ENCODE data around the gene HOXB8.

HOXB8 gene

GRCh38 chr17:48642059-48642842 is 27.2 kb upstream of the HOXB8 start:
- Histone ChIP-seq H2BK12ac (ENCODE audit: low read length) (peak overlapping the region; percentile 15), H3K9ac (ENCODE audit: low read length) (no peak overlapping the region), H3K27ac (ENCODE audit: low read depth, low read length) (no peak overlapping the region), H2BK5ac (ENCODE audit: low read depth, low read length, poor library complexity) (no peak overlapping the region), H3K79me2 (ENCODE audit: control insufficient read depth, insufficient read depth, low read length, poor library complexity) (no peaks in the 10 kb centered on the region), H3K27me3 (ENCODE audit: insufficient read depth, low read length) (peaks cover 86% of the 10 kb centered on the region), H2BK120ac (ENCODE audit: insufficient read depth, low read length, poor library complexity) (no peak overlapping the region), H4K91ac (ENCODE audit: low read depth, low read length) (no peak overlapping the region), H3K4me2 (ENCODE audit: low read length) (peak overlapping the region; percentile 19), H4K12ac (ENCODE audit: low read depth, low read length) (no peak overlapping the region), H2AFZ (ENCODE audit: insufficient read depth, low read length, poor library complexity) (no peak overlapping the region), H3K4ac (ENCODE audit: low read depth, low read length) (no peak overlapping the region), H3K79me1 (ENCODE audit: low read length) (peaks cover 2% of the 10 kb centered on the region), H3K4me1 (ENCODE audit: control insufficient read depth in 1 of 2, insufficient read depth in 2 of 2, low read length in 2 of 2) (peaks cover 9 to 16% of the 10 kb centered on the region in 2 experiments), H3K14ac (ENCODE audit: low read length) (no peak overlapping the region), H3K23ac (ENCODE audit: low read length) (no peak overlapping the region), H4K8ac (ENCODE audit: low read depth, low read length) (no peak overlapping the region), H2AK5ac (ENCODE audit: low read length) (no peak overlapping the region), H3K9me3 (ENCODE audit: insufficient read depth, low read depth, low read length) (peaks cover 15% of the 10 kb centered on the region), H3K36me3 (ENCODE audit: control insufficient read depth in 1 of 2, insufficient read depth in 2 of 2, low read length in 2 of 2) (no peaks in the 10 kb centered on the region), H3K4me3 (ENCODE audit: low read depth, low read length) (peak overlapping the region; percentile 64), H3K18ac (ENCODE audit: low read length) (no peak overlapping the region)
- DNase-seq = no peak
- WGBS (ENCODE audit: extremely low coverage, insufficient coverage, insufficient read length) = no CpG with 5 or more reads among the region's 58 CpGs

GRCh38 chr17:48641541-48642058 is 26.5 kb upstream of the HOXB8 start:
- no peaks in the 10 kb centered on the region for H3K36me3 ChIP-seq (ENCODE audit: control insufficient read depth in 1 of 2, insufficient read depth in 2 of 2, low read length in 2 of 2)
- WGBS (ENCODE audit: extremely low coverage, insufficient coverage, insufficient read length) = no CpG with 5 or more reads among the region's 29 CpGs
- H2AFZ ChIP-seq (ENCODE audit: insufficient read depth, low read length, poor library complexity) = no peak overlapping the region
- H3K9ac ChIP-seq (ENCODE audit: low read length) = no peak overlapping the region
- H3K79me2 ChIP-seq (ENCODE audit: control insufficient read depth, insufficient read depth, low read length, poor library complexity) = no peaks in the 10 kb centered on the region
- no peak overlapping the region for H2BK5ac ChIP-seq (ENCODE audit: low read depth, low read length, poor library complexity)
- H3K4ac ChIP-seq (ENCODE audit: low read depth, low read length) = no peak overlapping the region
- H2BK12ac ChIP-seq (ENCODE audit: low read length) = no peak overlapping the region
- H3K79me1 ChIP-seq (ENCODE audit: low read length) = no peaks in the 10 kb centered on the region
- H4K91ac ChIP-seq (ENCODE audit: low read depth, low read length) = no peak overlapping the region
- no peak overlapping the region for H3K27ac ChIP-seq (ENCODE audit: low read depth, low read length)
- H3K9me3 ChIP-seq (ENCODE audit: insufficient read depth, low read depth, low read length) = peaks cover 15% of the 10 kb centered on the region
- H3K27me3 ChIP-seq (ENCODE audit: insufficient read depth, low read length) = peaks cover 88% of the 10 kb centered on the region
- DNase-seq = no peak
- H2AK5ac ChIP-seq (ENCODE audit: low read length) = no peak overlapping the region
- H3K4me2 ChIP-seq (ENCODE audit: low read length) = no peak overlapping the region
- H3K18ac ChIP-seq (ENCODE audit: low read length) = no peak overlapping the region
- peaks cover 9 to 17% of the 10 kb centered on the region in 2 experiments for H3K4me1 ChIP-seq (ENCODE audit: control insufficient read depth in 1 of 2, insufficient read depth in 2 of 2, low read length in 2 of 2)
- H3K23ac ChIP-seq (ENCODE audit: low read length) = no peak overlapping the region
- no peak overlapping the region for H3K14ac ChIP-seq (ENCODE audit: low read length)
- no peak overlapping the region for H4K8ac ChIP-seq (ENCODE audit: low read depth, low read length)
- H2BK120ac ChIP-seq (ENCODE audit: insufficient read depth, low read length, poor library complexity) = no peak overlapping the region
- no peak overlapping the region for H4K12ac ChIP-seq (ENCODE audit: low read depth, low read length)
- H3K4me3 ChIP-seq (ENCODE audit: low read depth, low read length) = no peak overlapping the region

GRCh38 chr17:48640858-48641180 is 25.7 kb upstream of the HOXB8 start:
- H2BK5ac ChIP-seq (ENCODE audit: low read depth, low read length, poor library complexity) = no peak overlapping the region
- H2BK12ac ChIP-seq (ENCODE audit: low read length) = no peak overlapping the region
- no peak overlapping the region for H3K18ac ChIP-seq (ENCODE audit: low read length)
- H4K8ac ChIP-seq (ENCODE audit: low read depth, low read length) = no peak overlapping the region
- H3K79me2 ChIP-seq (ENCODE audit: control insufficient read depth, insufficient read depth, low read length, poor library complexity) = no peaks in the 10 kb centered on the region
- H4K91ac ChIP-seq (ENCODE audit: low read depth, low read length) = no peak overlapping the region
- H3K27me3 ChIP-seq (ENCODE audit: insufficient read depth, low read length) = peaks cover 81% of the 10 kb centered on the region
- H3K14ac ChIP-seq (ENCODE audit: low read length) = no peak overlapping the region
- no peak overlapping the region for H2AK5ac ChIP-seq (ENCODE audit: low read length)
- H3K36me3 ChIP-seq (ENCODE audit: control insufficient read depth in 1 of 2, insufficient read depth in 2 of 2, low read length in 2 of 2) = peaks cover 0 to under 1% of the 10 kb centered on the region in 2 experiments
- peaks cover 12% of the 10 kb centered on the region for H3K9me3 ChIP-seq (ENCODE audit: insufficient read depth, low read depth, low read length)
- no peak for DNase-seq
- H4K12ac ChIP-seq (ENCODE audit: low read depth, low read length) = no peak overlapping the region
- H3K4me3 ChIP-seq (ENCODE audit: low read depth, low read length) = no peak overlapping the region
- no peak overlapping the region for H3K27ac ChIP-seq (ENCODE audit: low read depth, low read length)
- H3K4ac ChIP-seq (ENCODE audit: low read depth, low read length) = no peak overlapping the region
- no peak overlapping the region for H3K23ac ChIP-seq (ENCODE audit: low read length)
- no peak overlapping the region for H2BK120ac ChIP-seq (ENCODE audit: insufficient read depth, low read length, poor library complexity)
- no CpG with 5 or more reads among the region's 1 CpG for WGBS (ENCODE audit: extremely low coverage, insufficient coverage, insufficient read length)
- H3K79me1 ChIP-seq (ENCODE audit: low read length) = no peaks in the 10 kb centered on the region
- no peak overlapping the region for H3K9ac ChIP-seq (ENCODE audit: low read length)
- H2AFZ ChIP-seq (ENCODE audit: insufficient read depth, low read length, poor library complexity) = no peak overlapping the region
- H3K4me2 ChIP-seq (ENCODE audit: low read length) = no peak overlapping the region
- H3K4me1 ChIP-seq (ENCODE audit: control insufficient read depth in 1 of 2, insufficient read depth in 2 of 2, low read length in 2 of 2) = peaks cover 9 to 13% of the 10 kb centered on the region in 2 experiments

- H2AFZ ChIP-seq (ENCODE audit: insufficient read depth, low read length, poor library complexity) = no peak overlapping the region
- no peak overlapping the region for H2BK12ac ChIP-seq (ENCODE audit: low read length)
- H3K4me2 ChIP-seq (ENCODE audit: low read length) = no peak overlapping the region
- no peaks in the 10 kb centered on the region for H3K79me1 ChIP-seq (ENCODE audit: low read length)
- no CpG with 5 or more reads among the region's 6 CpGs for WGBS (ENCODE audit: extremely low coverage, insufficient coverage, insufficient read length)
- no peak overlapping the region for H3K27ac ChIP-seq (ENCODE audit: low read depth, low read length)
- H3K4me1 ChIP-seq (ENCODE audit: control insufficient read depth in 1 of 2, insufficient read depth in 2 of 2, low read length in 2 of 2) = peaks cover 9 to 13% of the 10 kb centered on the region in 2 experiments
- no peak overlapping the region for H3K4ac ChIP-seq (ENCODE audit: low read depth, low read length)
- H4K8ac ChIP-seq (ENCODE audit: low read depth, low read length) = no peak overlapping the region
- no peak overlapping the region for H2BK120ac ChIP-seq (ENCODE audit: insufficient read depth, low read length, poor library complexity)
- peaks cover 12% of the 10 kb centered on the region for H3K9me3 ChIP-seq (ENCODE audit: insufficient read depth, low read depth, low read length)
- no peak overlapping the region for H3K14ac ChIP-seq (ENCODE audit: low read length)
- H2BK5ac ChIP-seq (ENCODE audit: low read depth, low read length, poor library complexity) = no peak overlapping the region
- H3K9ac ChIP-seq (ENCODE audit: low read length) = no peak overlapping the region
- H4K12ac ChIP-seq (ENCODE audit: low read depth, low read length) = no peak overlapping the region
- no peak overlapping the region for H4K91ac ChIP-seq (ENCODE audit: low read depth, low read length)
- H3K36me3 ChIP-seq (ENCODE audit: control insufficient read depth in 1 of 2, insufficient read depth in 2 of 2, low read length in 2 of 2) = peaks cover 0 to 2% of the 10 kb centered on the region in 2 experiments
- peaks cover 81% of the 10 kb centered on the region for H3K27me3 ChIP-seq (ENCODE audit: insufficient read depth, low read length)
- H3K18ac ChIP-seq (ENCODE audit: low read length) = no peak overlapping the region
- H3K79me2 ChIP-seq (ENCODE audit: control insufficient read depth, insufficient read depth, low read length, poor library complexity) = no peaks in the 10 kb centered on the region
- no peak overlapping the region for H3K4me3 ChIP-seq (ENCODE audit: low read depth, low read length)
- no peak for DNase-seq
- H2AK5ac ChIP-seq (ENCODE audit: low read length) = no peak overlapping the region
- H3K23ac ChIP-seq (ENCODE audit: low read length) = peak overlapping the region; percentile 14
These were observed 25.1 kb upstream of the HOXB8 start for GRCh38 chr17:48639982-48640857.

Measured in trophoblast cell (in vitro differentiated cells and primary cell).